OCI-LY1 (cell line): ENCODE results near the gene VPS37D.

ENCODE experiments used
- H2AFZ ChIP-seq: fragments of 200-600 bp; sonication (generic), shearing (Covaris generic); 2 replicates; pipeline ENCODE4 v1.6.0; 2014; ENCODE audit warnings: antibody characterized with exemption, mild to moderate bottlenecking, low read length
- H3F3A ChIP-seq: fragments of 200-600 bp; sonication (generic), shearing (Covaris generic); 2 replicates; pipeline ENCODE4 v1.6.0; 2014; ENCODE audit warnings: mild to moderate bottlenecking, antibody characterized with exemption, low read length, moderate library complexity; ENCODE audit not compliant: insufficient read depth
- H3K27ac ChIP-seq: fragments of 200-600 bp; sonication (generic); 2 replicates; pipeline ENCODE4 v1.5.1; 2014; ENCODE audit warnings: low read length, mixed run types, mild to moderate bottlenecking, low read depth; ENCODE audit not compliant: poor library complexity, severe bottlenecking
- H3K27me3 ChIP-seq: fragments of 200-600 bp; sonication (generic); 2 replicates; pipeline ENCODE4 v1.6.0; 2014; ENCODE audit warnings: antibody characterized with exemption, mild to moderate bottlenecking, low read length, moderate library complexity; ENCODE audit not compliant: insufficient read depth
- H3K36me3 ChIP-seq: fragments of 200-600 bp; sonication (generic); 2 replicates; pipeline ENCODE4 v1.6.1; 2014; ENCODE audit warnings: mild to moderate bottlenecking, antibody characterized with exemption, low read length, moderate library complexity, mixed read lengths; ENCODE audit not compliant: insufficient read depth
- H3K4me1 ChIP-seq: fragments of 200-600 bp; sonication (generic); 2 replicates; pipeline ENCODE4 v1.5.1; 2014; ENCODE audit warnings: mild to moderate bottlenecking, low read length, moderate library complexity; ENCODE audit not compliant: insufficient read depth, severe bottlenecking
- H3K4me2 ChIP-seq: fragments of 200-600 bp; sonication (generic), shearing (Covaris generic); 2 replicates; pipeline ENCODE4 v1.6.1; 2014; ENCODE audit warnings: low read length
- H3K4me3 ChIP-seq: fragments of 200-600 bp; sonication (generic); 2 replicates; pipeline ENCODE4 v1.5.1; 2014; ENCODE audit warnings: low read length, low read depth, mild to moderate bottlenecking, mixed read lengths; ENCODE audit not compliant: poor library complexity, severe bottlenecking
- H3K79me2 ChIP-seq: fragments of 200-600 bp; shearing (Covaris generic); 2 replicates; pipeline ENCODE4 v1.6.1; 2016; ENCODE audit warnings: mixed run types, low read length, mixed read lengths; ENCODE audit not compliant: insufficient read depth
- H3K9ac ChIP-seq: fragments of 200-600 bp; sonication (generic), shearing (Covaris generic); 2 replicates; pipeline ENCODE4 v1.6.1; 2014; ENCODE audit warnings: mild to moderate bottlenecking, low read length, mixed read lengths
- H3K9me2 ChIP-seq: fragments of 200-600 bp; sonication (generic), shearing (Covaris generic); 2 replicates; pipeline ENCODE4 v1.6.1; 2014; ENCODE audit warnings: low read depth, mild to moderate bottlenecking, low read length, mixed read lengths
- H3K9me3 ChIP-seq: fragments of 200-600 bp; shearing (Covaris generic); 2 replicates; pipeline ENCODE4 v1.6.1; 2014; ENCODE audit warnings: low read length, mixed read lengths
- H4K20me1 ChIP-seq: fragments of 200-600 bp; sonication (generic), shearing (Covaris generic); 2 replicates; pipeline ENCODE4 v1.6.0; 2016; ENCODE audit warnings: mild to moderate bottlenecking, low read length; ENCODE audit not compliant: insufficient read depth
- EZH2 ChIP-seq: fragments of 200-600 bp; sonication (generic), shearing (Covaris generic); IDR thresholded peaks from 2 replicates; pipeline ENCODE4 v1.8.0; 2017; ENCODE audit warnings: borderline replicate concordance, mixed run types, mild to moderate bottlenecking, antibody characterized with exemption, low read length, moderate library complexity, mixed read lengths
- TF ChIP-seq, protein P1 (sequence below): fragments of 200-600 bp; sonication (generic), shearing (Covaris generic); IDR thresholded peaks from 2 replicates; pipeline ENCODE4 v1.5.1; 2017; ENCODE audit warnings: mild to moderate bottlenecking, antibody characterized with exemption, low read length, moderate library complexity, mixed read lengths

VPS37D gene

DNA sequence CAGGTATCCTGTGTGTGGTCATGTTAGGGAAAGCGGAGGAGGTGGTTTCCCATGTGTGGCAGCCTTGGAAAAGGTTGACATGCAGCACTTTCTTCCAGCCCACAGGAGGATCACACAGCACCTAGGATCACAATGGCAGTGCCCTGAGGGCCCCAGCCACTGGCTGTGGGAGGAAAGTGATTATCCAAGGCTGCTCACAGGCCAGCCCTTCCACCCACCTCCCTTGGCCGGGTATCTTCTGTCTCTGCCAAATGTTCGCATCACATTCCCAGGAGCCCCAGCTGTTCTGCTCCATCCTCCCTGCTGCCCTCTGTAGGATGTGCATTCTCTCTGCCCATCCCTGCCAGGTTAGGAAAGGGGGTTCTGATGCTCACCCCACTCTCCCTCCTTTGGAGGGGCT lies 40.8 kb upstream of the VPS37D start:
- H3K4me2 ChIP-seq, result no peak overlapping the region

DNA sequence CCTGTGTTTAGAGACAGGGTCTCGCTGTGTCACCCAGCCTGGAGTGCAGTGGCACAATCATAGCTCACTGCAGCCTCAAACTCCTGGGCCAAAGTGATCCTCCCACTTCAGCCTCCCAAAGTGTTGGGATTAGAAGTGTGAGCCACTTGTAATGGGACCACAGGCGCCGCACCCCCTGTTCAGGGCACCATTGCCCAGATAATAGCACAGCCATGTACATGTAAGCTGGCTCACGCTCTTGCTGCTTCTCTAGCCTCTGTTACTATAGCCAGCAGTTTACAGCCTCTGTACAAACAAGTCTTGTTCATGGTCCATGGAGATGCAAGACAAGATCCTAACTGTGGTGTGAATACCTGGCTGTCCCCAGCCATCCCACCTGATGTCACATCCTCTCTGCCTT lies 39.1 kb upstream of the VPS37D start:
- peaks cover 7% of the 10 kb centered on the region; the same call in 1 of the 2 replicates for H3K27me3 ChIP-seq
- H4K20me1 ChIP-seq, result no peaks in the 10 kb centered on the region
- no peaks in the 10 kb centered on the region for H3K9me3 ChIP-seq
- H3K27ac ChIP-seq, result no peak overlapping the region
- no peak overlapping the region for H3K4me2 ChIP-seq
- no peaks in the 10 kb centered on the region for H3F3A ChIP-seq
- H2AFZ ChIP-seq, result no peak overlapping the region
- no peaks in the 10 kb centered on the region for H3K9me2 ChIP-seq
- no peak overlapping the region for H3K9ac ChIP-seq
- H3K79me2 ChIP-seq, result no peaks in the 10 kb centered on the region
- no peak for TF ChIP-seq EZH2
- TF ChIP-seq, protein P1, sequence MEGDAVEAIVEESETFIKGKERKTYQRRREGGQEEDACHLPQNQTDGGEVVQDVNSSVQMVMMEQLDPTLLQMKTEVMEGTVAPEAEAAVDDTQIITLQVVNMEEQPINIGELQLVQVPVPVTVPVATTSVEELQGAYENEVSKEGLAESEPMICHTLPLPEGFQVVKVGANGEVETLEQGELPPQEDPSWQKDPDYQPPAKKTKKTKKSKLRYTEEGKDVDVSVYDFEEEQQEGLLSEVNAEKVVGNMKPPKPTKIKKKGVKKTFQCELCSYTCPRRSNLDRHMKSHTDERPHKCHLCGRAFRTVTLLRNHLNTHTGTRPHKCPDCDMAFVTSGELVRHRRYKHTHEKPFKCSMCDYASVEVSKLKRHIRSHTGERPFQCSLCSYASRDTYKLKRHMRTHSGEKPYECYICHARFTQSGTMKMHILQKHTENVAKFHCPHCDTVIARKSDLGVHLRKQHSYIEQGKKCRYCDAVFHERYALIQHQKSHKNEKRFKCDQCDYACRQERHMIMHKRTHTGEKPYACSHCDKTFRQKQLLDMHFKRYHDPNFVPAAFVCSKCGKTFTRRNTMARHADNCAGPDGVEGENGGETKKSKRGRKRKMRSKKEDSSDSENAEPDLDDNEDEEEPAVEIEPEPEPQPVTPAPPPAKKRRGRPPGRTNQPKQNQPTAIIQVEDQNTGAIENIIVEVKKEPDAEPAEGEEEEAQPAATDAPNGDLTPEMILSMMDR, result no peak
- no peak overlapping the region for H3K4me3 ChIP-seq
- H3K36me3 ChIP-seq, result no peaks in the 10 kb centered on the region
- H3K4me1 ChIP-seq, result no peaks in the 10 kb centered on the region

More for the DNA sequence above, 40.8 kb upstream of the VPS37D start:
- Histone ChIP-seq H3F3A (no peaks in the 10 kb centered on the region), H3K27me3 (peaks cover 7% of the 10 kb centered on the region; the same call in 1 of the 2 replicates), H3K9me2 (no peaks in the 10 kb centered on the region), H3K9me3 (no peaks in the 10 kb centered on the region), H2AFZ (no peak overlapping the region), H3K36me3 (no peaks in the 10 kb centered on the region), H4K20me1 (no peaks in the 10 kb centered on the region), H3K27ac (no peak overlapping the region), H3K79me2 (no peaks in the 10 kb centered on the region), H3K4me1 (no peaks in the 10 kb centered on the region), H3K9ac (no peak overlapping the region), H3K4me3 (no peak overlapping the region)
- no peak for TF ChIP-seq EZH2
- TF ChIP-seq, protein P1, result no peak

DNA sequence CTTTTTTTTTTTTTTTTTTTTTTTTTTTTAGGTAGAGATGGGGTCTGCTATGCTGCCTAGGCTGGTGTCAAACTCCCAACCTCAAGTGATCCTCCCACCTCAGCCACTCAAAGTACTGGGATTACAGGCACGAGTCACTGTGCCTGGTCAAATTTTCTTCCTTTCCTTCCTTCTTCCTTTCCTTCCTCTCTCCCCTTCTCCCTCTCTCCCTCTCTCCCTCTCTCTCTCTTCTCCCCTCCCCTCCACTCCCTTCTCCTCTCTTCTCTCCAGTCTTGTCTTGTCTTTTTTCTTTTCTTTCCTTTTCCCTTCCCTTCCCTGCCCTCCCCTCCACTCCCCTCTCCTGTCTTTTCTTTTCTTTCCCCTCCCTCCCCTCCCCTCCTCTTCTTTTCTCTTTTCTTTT lies 36.1 kb upstream of the VPS37D start:
- no peak overlapping the region for H3K9ac ChIP-seq
- H3K9me2 ChIP-seq, result no peaks in the 10 kb centered on the region
- no peaks in the 10 kb centered on the region for H3K79me2 ChIP-seq
- H3F3A ChIP-seq, result no peaks in the 10 kb centered on the region
- H4K20me1 ChIP-seq, result no peaks in the 10 kb centered on the region
- H3K36me3 ChIP-seq, result no peaks in the 10 kb centered on the region
- H3K4me1 ChIP-seq, result no peaks in the 10 kb centered on the region
- no peaks in the 10 kb centered on the region for H3K9me3 ChIP-seq
- no peak overlapping the region for H3K4me2 ChIP-seq
- H3K27me3 ChIP-seq, result peaks cover 12% of the 10 kb centered on the region; the same call in 1 of the 2 replicates
- no peak overlapping the region for H2AFZ ChIP-seq
- H3K27ac ChIP-seq, result no peak overlapping the region
- TF ChIP-seq, protein P1, result no peak
- no peak for TF ChIP-seq EZH2
- H3K4me3 ChIP-seq, result no peak overlapping the region
